Breast epithelium (tissue), 3 donors: ENCODE measurements around the gene MLLT10.

Experiments
- POLR2A ChIP-seq: fragments of 450-650 bp; IDR thresholded peaks from one replicate; pipeline ENCODE4 v1.6.1; 2016; ENCODE audit warnings: antibody characterized with exemption, mild to moderate bottlenecking, moderate library complexity
- POLR2AphosphoS5 ChIP-seq, 3 donors: sonication (generic); formaldehyde crosslinking; IDR thresholded peaks; one replicate each; pipeline ENCODE4 v1.6.1; 2017; ENCODE audit warnings: antibody characterized with exemption in 3 of 3
- TF ChIP-seq, protein P1 (sequence below), 3 donors: fragments of 450-650 bp; IDR thresholded peaks; one replicate each; pipeline ENCODE4 v1.5.1; 2016 to 2017; ENCODE audit warnings: antibody characterized with exemption in 3 of 3, mild to moderate bottlenecking in 3 of 3, moderate library complexity in 3 of 3

DNA sequence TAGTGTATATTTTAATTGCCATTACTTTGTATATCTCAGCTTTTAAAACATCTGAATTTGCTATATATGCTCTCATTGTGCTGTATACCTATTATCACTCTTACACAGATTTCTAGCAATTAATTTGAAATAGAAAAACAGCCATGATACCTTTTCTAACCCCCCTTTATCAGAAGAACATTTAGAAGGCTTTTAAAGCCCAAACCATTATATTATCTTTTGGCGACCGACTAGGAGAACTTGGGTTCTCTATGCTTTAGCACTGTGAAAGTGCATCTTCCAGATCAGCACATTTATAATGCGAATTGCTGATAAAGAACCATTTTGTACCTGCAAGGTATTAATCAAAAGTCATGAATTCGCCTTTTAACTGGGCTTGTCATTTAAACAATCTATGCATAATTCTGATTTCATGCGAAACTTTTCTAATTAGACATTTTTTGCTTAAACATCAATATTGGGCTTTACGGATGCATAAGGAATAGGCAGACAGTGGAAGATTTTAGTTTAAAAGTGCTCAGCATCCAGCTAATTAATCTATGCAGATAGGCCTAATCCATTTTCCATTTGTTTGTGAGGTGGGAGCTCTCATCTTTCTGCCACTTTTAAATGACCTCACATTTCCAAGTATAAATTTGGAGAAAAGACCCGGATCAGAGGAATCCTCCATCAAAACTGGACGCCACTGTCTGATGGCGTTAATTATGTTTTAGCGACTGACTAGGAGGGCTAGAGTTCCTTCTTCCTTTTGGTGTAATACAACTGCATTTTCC lies 1.2 kb upstream of the MLLT10 start:
- no peak for TF ChIP-seq POLR2AphosphoS5 (IDR thresholded peaks at IDR 0.05)
- TF ChIP-seq, protein P1, sequence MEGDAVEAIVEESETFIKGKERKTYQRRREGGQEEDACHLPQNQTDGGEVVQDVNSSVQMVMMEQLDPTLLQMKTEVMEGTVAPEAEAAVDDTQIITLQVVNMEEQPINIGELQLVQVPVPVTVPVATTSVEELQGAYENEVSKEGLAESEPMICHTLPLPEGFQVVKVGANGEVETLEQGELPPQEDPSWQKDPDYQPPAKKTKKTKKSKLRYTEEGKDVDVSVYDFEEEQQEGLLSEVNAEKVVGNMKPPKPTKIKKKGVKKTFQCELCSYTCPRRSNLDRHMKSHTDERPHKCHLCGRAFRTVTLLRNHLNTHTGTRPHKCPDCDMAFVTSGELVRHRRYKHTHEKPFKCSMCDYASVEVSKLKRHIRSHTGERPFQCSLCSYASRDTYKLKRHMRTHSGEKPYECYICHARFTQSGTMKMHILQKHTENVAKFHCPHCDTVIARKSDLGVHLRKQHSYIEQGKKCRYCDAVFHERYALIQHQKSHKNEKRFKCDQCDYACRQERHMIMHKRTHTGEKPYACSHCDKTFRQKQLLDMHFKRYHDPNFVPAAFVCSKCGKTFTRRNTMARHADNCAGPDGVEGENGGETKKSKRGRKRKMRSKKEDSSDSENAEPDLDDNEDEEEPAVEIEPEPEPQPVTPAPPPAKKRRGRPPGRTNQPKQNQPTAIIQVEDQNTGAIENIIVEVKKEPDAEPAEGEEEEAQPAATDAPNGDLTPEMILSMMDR (IDR thresholded peaks at IDR 0.05), result no peak
- TF ChIP-seq POLR2A, result no peak
